IMR-90 (cell line): Measurements from ENCODE around the gene NOP14.

Source experiments
- CEBPB ChIP-seq: IDR thresholded peaks from 2 replicates; pipeline ENCODE4 v1.6.1; 2012; ENCODE audit warnings: low read depth, low read length, improper control_type of control experiment
- MAZ ChIP-seq: IDR thresholded peaks from 2 replicates; pipeline ENCODE4 v1.6.1; 2012; ENCODE audit warnings: low read depth, mild to moderate bottlenecking, low read length, improper control_type of control experiment, moderate library complexity, borderline replicate concordance
- POLR2A ChIP-seq: IDR thresholded peaks from 2 replicates; pipeline ENCODE4 v1.6.1; 2012; ENCODE audit warnings: mild to moderate bottlenecking, low read depth, low read length
- SMC3 ChIP-seq: fragments of 150-350 bp; IDR thresholded peaks from 2 replicates; pipeline ENCODE4 v1.6.1; 2016; ENCODE audit warnings: low read depth, mild to moderate bottlenecking, antibody characterized with exemption, low read length, moderate library complexity
- TF ChIP-seq, protein P1 (sequence below): conservative IDR thresholded peaks from 2 replicates; pipeline ENCODE4 v1.5.1; 2012; ENCODE audit warnings: mild to moderate bottlenecking, low read depth, low read length, improper control_type of control experiment
- TF ChIP-seq, protein P2 (sequence below): fragments of 150-350 bp; IDR thresholded peaks from 2 replicates; pipeline ENCODE4 v1.6.1; 2016; ENCODE audit warnings: low read depth, mild to moderate bottlenecking, low read length, moderate library complexity, borderline replicate concordance

DNA sequence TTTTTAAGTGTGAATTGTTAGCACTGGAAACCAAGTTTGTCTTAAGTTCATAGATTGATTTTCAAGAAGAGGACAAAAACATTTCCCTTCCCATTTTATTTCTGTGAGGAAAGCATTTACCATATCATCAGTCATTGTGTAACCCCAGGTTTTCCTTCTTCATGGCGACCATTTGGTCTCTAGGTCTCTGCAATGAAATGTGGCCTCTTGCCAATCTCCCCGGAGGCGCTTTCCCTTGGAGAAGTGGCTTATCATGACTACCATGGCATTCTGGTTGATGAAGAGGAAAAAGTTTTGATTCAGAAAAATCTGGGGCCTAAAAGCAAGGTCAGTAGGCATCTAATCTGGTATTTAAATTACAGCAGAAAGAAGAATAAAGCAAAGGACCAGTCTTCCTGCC lies 65.2 kb downstream of the NOP14 start:
- TF ChIP-seq, protein P1, sequence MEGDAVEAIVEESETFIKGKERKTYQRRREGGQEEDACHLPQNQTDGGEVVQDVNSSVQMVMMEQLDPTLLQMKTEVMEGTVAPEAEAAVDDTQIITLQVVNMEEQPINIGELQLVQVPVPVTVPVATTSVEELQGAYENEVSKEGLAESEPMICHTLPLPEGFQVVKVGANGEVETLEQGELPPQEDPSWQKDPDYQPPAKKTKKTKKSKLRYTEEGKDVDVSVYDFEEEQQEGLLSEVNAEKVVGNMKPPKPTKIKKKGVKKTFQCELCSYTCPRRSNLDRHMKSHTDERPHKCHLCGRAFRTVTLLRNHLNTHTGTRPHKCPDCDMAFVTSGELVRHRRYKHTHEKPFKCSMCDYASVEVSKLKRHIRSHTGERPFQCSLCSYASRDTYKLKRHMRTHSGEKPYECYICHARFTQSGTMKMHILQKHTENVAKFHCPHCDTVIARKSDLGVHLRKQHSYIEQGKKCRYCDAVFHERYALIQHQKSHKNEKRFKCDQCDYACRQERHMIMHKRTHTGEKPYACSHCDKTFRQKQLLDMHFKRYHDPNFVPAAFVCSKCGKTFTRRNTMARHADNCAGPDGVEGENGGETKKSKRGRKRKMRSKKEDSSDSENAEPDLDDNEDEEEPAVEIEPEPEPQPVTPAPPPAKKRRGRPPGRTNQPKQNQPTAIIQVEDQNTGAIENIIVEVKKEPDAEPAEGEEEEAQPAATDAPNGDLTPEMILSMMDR: no peak
- TF ChIP-seq POLR2A (no peak), CEBPB (no peak), MAZ (no peak), SMC3 (no peak)
- TF ChIP-seq, protein P2, sequence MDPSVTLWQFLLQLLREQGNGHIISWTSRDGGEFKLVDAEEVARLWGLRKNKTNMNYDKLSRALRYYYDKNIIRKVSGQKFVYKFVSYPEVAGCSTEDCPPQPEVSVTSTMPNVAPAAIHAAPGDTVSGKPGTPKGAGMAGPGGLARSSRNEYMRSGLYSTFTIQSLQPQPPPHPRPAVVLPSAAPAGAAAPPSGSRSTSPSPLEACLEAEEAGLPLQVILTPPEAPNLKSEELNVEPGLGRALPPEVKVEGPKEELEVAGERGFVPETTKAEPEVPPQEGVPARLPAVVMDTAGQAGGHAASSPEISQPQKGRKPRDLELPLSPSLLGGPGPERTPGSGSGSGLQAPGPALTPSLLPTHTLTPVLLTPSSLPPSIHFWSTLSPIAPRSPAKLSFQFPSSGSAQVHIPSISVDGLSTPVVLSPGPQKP: no peak
